ENCODE data around the gene DNAJC24. TPM values are rescaled to one million over a fixed set of nuclear protein-coding genes. Genes with fewer than 3 reads are reported as not detected.

DNAJC24 gene
- total RNA-seq, 4 donors from 2014 or later: 15.4 to 22.1 (median 19.0) TPM

- intact Hi-C loops (cut with DNase I): no loop called here
- TF ChIP-seq CTCF (IDR thresholded peaks at IDR 0.05) (no peak), POLR2A (IDR thresholded peaks at IDR 0.05) (no peak)
- WGBS, 2 donors: 95 to 98% methylated on average over 1 of the region's 1 CpG
- DNase-seq: no peak
- H3K27me3 ChIP-seq: no peaks in the 10 kb centered on the region
- no peaks in the 10 kb centered on the region for H3K9me3 ChIP-seq
- H3K4me1 ChIP-seq: no peaks in the 10 kb centered on the region
- H3K4me3 ChIP-seq (replicated peaks in 1 of 3): no peak overlapping the region
- no peak overlapping the region for H3K27ac ChIP-seq
- no peaks in the 10 kb centered on the region for H3K36me3 ChIP-seq
These were observed 64.2 kb downstream of the DNAJC24 start for GRCh38 chr11:31433851-31434250.

- DNase-seq: no peak
- Histone ChIP-seq H3K4me1 (no peaks in the 10 kb centered on the region), H3K27ac (no peak overlapping the region), H3K27me3 (no peaks in the 10 kb centered on the region), H3K4me3 (replicated peaks in 1 of 3) (no peak overlapping the region), H3K36me3 (no peaks in the 10 kb centered on the region), H3K9me3 (no peaks in the 10 kb centered on the region)
- 90 to 100% methylated on average over 2 of the region's 2 CpGs for WGBS, 2 donors
- no peak for TF ChIP-seq POLR2A (IDR thresholded peaks at IDR 0.05)
- no peak for TF ChIP-seq CTCF (IDR thresholded peaks at IDR 0.05)
- intact Hi-C loops (cut with DNase I): no loop called here
These were observed 68.2 kb downstream of the DNAJC24 start for GRCh38 chr11:31437742-31438435.

GRCh38 chr11:31441296-31441695 lies 71.6 kb downstream of the DNAJC24 start:
- no peak for DNase-seq
- H3K27ac ChIP-seq: no peak overlapping the region
- no peak overlapping the region for H3K4me3 ChIP-seq (replicated peaks in 1 of 3)
- H3K36me3 ChIP-seq: no peaks in the 10 kb centered on the region
- H3K4me1 ChIP-seq: no peaks in the 10 kb centered on the region
- no peaks in the 10 kb centered on the region for H3K27me3 ChIP-seq
- TF ChIP-seq CTCF (IDR thresholded peaks at IDR 0.05): no peak
- no peak for TF ChIP-seq POLR2A (IDR thresholded peaks at IDR 0.05)
- no peaks in the 10 kb centered on the region for H3K9me3 ChIP-seq
- intact Hi-C loops (cut with DNase I): no loop called here

- no peaks in the 10 kb centered on the region for H3K4me1 ChIP-seq
- H3K27ac ChIP-seq: no peak overlapping the region
- no peaks in the 10 kb centered on the region for H3K9me3 ChIP-seq
- H3K4me3 ChIP-seq (replicated peaks in 1 of 3): no peak overlapping the region
- no peak for DNase-seq
- 65 to 73% methylated on average over 2 of the region's 2 CpGs for WGBS, 2 donors
- intact Hi-C loops (cut with DNase I): no loop called here
- no peak for TF ChIP-seq CTCF (IDR thresholded peaks at IDR 0.05)
- TF ChIP-seq POLR2A (IDR thresholded peaks at IDR 0.05): no peak
- H3K36me3 ChIP-seq: no peaks in the 10 kb centered on the region
- H3K27me3 ChIP-seq: no peaks in the 10 kb centered on the region
These were observed 72.4 kb downstream of the DNAJC24 start for GRCh38 chr11:31442086-31442485.

- intact Hi-C loops (cut with DNase I): no loop called here
- no peak overlapping the region for H3K27ac ChIP-seq
- no peak overlapping the region for H3K4me3 ChIP-seq (replicated peaks in 1 of 3)
- no peaks in the 10 kb centered on the region for H3K36me3 ChIP-seq
- H3K9me3 ChIP-seq: no peaks in the 10 kb centered on the region
- TF ChIP-seq CTCF (IDR thresholded peaks at IDR 0.05): no peak
- no peak for TF ChIP-seq POLR2A (IDR thresholded peaks at IDR 0.05)
- no peak for DNase-seq
- H3K4me1 ChIP-seq: no peaks in the 10 kb centered on the region
- H3K27me3 ChIP-seq: no peaks in the 10 kb centered on the region
- 82 to 83% methylated on average over 3 of the region's 3 CpGs for WGBS, 2 donors
These were observed 74.1 kb downstream of the DNAJC24 start for GRCh38 chr11:31443802-31444201.
